WTC11 (cell line): ENCODE results near the gene CALHM4. TPM values are rescaled to one million over a fixed set of nuclear protein-coding genes. Genes with fewer than 3 reads are reported as not detected.

Experiments
- ATAC-seq: fragments of 200-7000 bp; cut with Tn5 transposase; 2 replicates; pipeline ENCODE4 v1.10.0; 2021; ENCODE audit warnings: mild to moderate bottlenecking, moderate library complexity
- CTCF ChIA-PET: fragments of 300-600 bp; sonication (Branson Sonifier 250); formaldehyde crosslinking; loops from one replicate; lab custom pipeline; 2021; ENCODE audit warnings: antibody characterized with exemption; lab: Charles Lee
- POLR2A ChIA-PET: fragments of 350-600 bp; sonication (Branson Sonifier 250); formaldehyde crosslinking; loops from one replicate; lab custom pipeline; 2021; ENCODE audit warnings: antibody characterized with exemption; lab: Charles Lee
- DNase-seq: peaks from one replicate; pipeline ENCODE4 v3.0.0; 2021; ENCODE audit warnings: low spot score
- H3K27ac Mint-ChIP-seq: 2 replicates; pipeline ENCODE4 v1.8.0; 2021; ENCODE audit warnings: mixed read lengths
- H3K27me3 Mint-ChIP-seq: 2 replicates; pipeline ENCODE4 v1.8.0; 2021; ENCODE audit warnings: low read depth, mild to moderate bottlenecking, moderate library complexity, mixed read lengths
- H3K36me3 Mint-ChIP-seq: 2 replicates; pipeline ENCODE4 v1.8.0; 2021; ENCODE audit warnings: mixed read lengths
- H3K4me1 Mint-ChIP-seq: 2 replicates; pipeline ENCODE4 v1.8.0; 2022; ENCODE audit warnings: mixed read lengths
- H3K4me3 Mint-ChIP-seq: 2 replicates; pipeline ENCODE4 v1.8.0; 2021; ENCODE audit warnings: mild to moderate bottlenecking, moderate library complexity, mixed read lengths
- H3K9me3 Mint-ChIP-seq: 2 replicates; pipeline ENCODE4 v1.8.0; 2021; ENCODE audit warnings: mixed read lengths
- ATF2 ChIP-seq: sonication (generic); formaldehyde crosslinking; IDR thresholded peaks from 2 replicates; pipeline ENCODE4 v1.8.1; 2022; ENCODE audit warnings: low read depth, missing genetic modification reagents, borderline replicate concordance
- ATF3 ChIP-seq: sonication (generic); formaldehyde crosslinking; conservative IDR thresholded peaks from 2 replicates; pipeline ENCODE4 v1.8.1; 2022; ENCODE audit warnings: mild to moderate bottlenecking, missing genetic modification reagents
- CREM ChIP-seq: sonication (generic); formaldehyde crosslinking; IDR thresholded peaks from 2 replicates; pipeline ENCODE4 v1.8.1; 2022; ENCODE audit warnings: mild to moderate bottlenecking, missing genetic modification reagents, moderate library complexity
- ESRRA ChIP-seq: sonication (generic); formaldehyde crosslinking; IDR thresholded peaks from 2 replicates; pipeline ENCODE4 v1.8.1; 2022; ENCODE audit warnings: mild to moderate bottlenecking, missing genetic modification reagents, borderline replicate concordance
- FOXP1 ChIP-seq: sonication (generic); formaldehyde crosslinking; IDR thresholded peaks from 2 replicates; pipeline ENCODE4 v1.8.0; 2022; ENCODE audit warnings: missing genetic modification reagents, mild to moderate bottlenecking, moderate library complexity, borderline replicate concordance
- IRF1 ChIP-seq: sonication (generic); formaldehyde crosslinking; IDR thresholded peaks from 2 replicates; pipeline ENCODE4 v1.8.0; 2023; ENCODE audit warnings: missing genetic modification reagents
- IRF2 ChIP-seq: sonication (generic); formaldehyde crosslinking; IDR thresholded peaks from 2 replicates; pipeline ENCODE4 v1.8.0; 2022; ENCODE audit warnings: low read depth, missing genetic modification reagents, borderline replicate concordance
- MAX ChIP-seq: sonication (generic); formaldehyde crosslinking; IDR thresholded peaks from 2 replicates; pipeline ENCODE4 v1.8.0; 2022; ENCODE audit warnings: mild to moderate bottlenecking, missing genetic modification reagents
- MLX ChIP-seq: sonication (generic); formaldehyde crosslinking; IDR thresholded peaks from 2 replicates; pipeline ENCODE4 v1.8.1; 2023; ENCODE audit warnings: mild to moderate bottlenecking, missing genetic modification reagents, moderate library complexity
- TEAD1 ChIP-seq: sonication (generic); formaldehyde crosslinking; IDR thresholded peaks from 2 replicates; pipeline ENCODE4 v1.8.0; 2022; ENCODE audit warnings: mild to moderate bottlenecking, missing genetic modification reagents
- ZMAT4 ChIP-seq: fragments of 250-450 bp; sonication (Bioruptor Pico); IDR thresholded peaks from 2 replicates; pipeline ENCODE4 v1.9.0; 2021; ENCODE audit warnings: mild to moderate bottlenecking
- ZNF281 ChIP-seq: sonication (generic); formaldehyde crosslinking; IDR thresholded peaks from 2 replicates; pipeline ENCODE4 v1.8.0; 2023; ENCODE audit warnings: mild to moderate bottlenecking, missing genetic modification reagents
- total RNA-seq: library from RNA; stranded (reverse); gene quantifications from 3 replicates; pipeline ENCODE4 v1.2.3, GENCODE V29; 2021

Gene CALHM4
- total RNA-seq, 1 experiment from 2014 or later: not detected

- TF ChIP-seq ATF2 (CRISPR knock-in tag) (no peak), IRF2 (CRISPR knock-in tag) (no peak)
Measured at GRCh38 chr6:116564921-116565872, 11.6 kb downstream of the CALHM4 start (continued).

- CTCF ChIA-PET: no interaction called here
- H3K36me3 Mint-ChIP-seq: no peaks in the 10 kb centered on the region; the same call in 1 of the 2 replicates
- no peak overlapping the region for H3K27ac Mint-ChIP-seq
- TF ChIP-seq CREM (CRISPR knock-in tag) (no peak), ZNF281 (CRISPR knock-in tag) (no peak), MLX (CRISPR knock-in tag) (no peak), ESRRA (CRISPR knock-in tag) (no peak), IRF1 (no peak), ZMAT4 (CRISPR knock-in tag) (no peak), FOXP1 (CRISPR knock-in tag) (no peak), MAX (CRISPR knock-in tag) (no peak), ATF3 (no peak), TEAD1 (CRISPR knock-in tag) (no peak)
- TF ChIP-seq, all 79 proteins: peak for 0
- POLR2A ChIA-PET: no interaction called here
- Mint-ChIP-seq H3K4me3 (no peak overlapping the region), H3K9me3 (no peaks in the 10 kb centered on the region), H3K4me1 (peaks cover 14% of the 10 kb centered on the region), H3K27me3 (no peaks in the 10 kb centered on the region; the same call in 1 of the 2 replicates)
- no peak for DNase-seq
- ATAC-seq: no peak
Measured at GRCh38 chr6:116568111-116568510, 14.6 kb downstream of the CALHM4 start.
